ENCODE measurements around the gene PRSS35. TPM values are rescaled to one million over a fixed set of nuclear protein-coding genes. Genes with fewer than 3 reads are reported as not detected.
"Not testable (repeated sequence)": the region's sequence is repeated elsewhere in the genome, so short reads cannot be mapped to it uniquely, and the experiment has no call there.

Gene PRSS35
- not detected in 2 replicates for total RNA-seq

- DNase-seq: peak; percentile 55
- Mint-ChIP-seq H3K27ac (no peak within 1 kb of the TSS), H3K4me3 (peak within 1 kb of the TSS; percentile 12), H3K27me3 (peaks cover 32% of the 10 kb centered on the region), H3K9me3 (no peaks in the 10 kb centered on the region), H3K36me3 (ENCODE audit: low read depth) (no peaks in the 10 kb centered on the region), H3K4me1 (peaks cover 3% of the 10 kb centered on the region)
- intact Hi-C loops (cut with micrococcal nuclease): no loop called here
Measured at GRCh38 chr6:83511901-83512681, at the start of gene PRSS35. PRSS35 (plus strand) TSS chr6:83512534; CDS start chr6:83523442, 10,908 bp downstream.

GRCh38 chr6:83463886-83464285, 48.4 kb upstream of the PRSS35 start:
- intact Hi-C loops (cut with micrococcal nuclease): no loop called here

GRCh38 chr6:83464381-83465140, 47.8 kb upstream of the PRSS35 start:
- Mint-ChIP-seq H3K9me3 (no peaks in the 10 kb centered on the region), H3K36me3 (ENCODE audit: low read depth) (no peaks in the 10 kb centered on the region), H3K4me3 (no peak overlapping the region), H3K27ac (no peak overlapping the region), H3K27me3 (peaks cover 3% of the 10 kb centered on the region), H3K4me1 (no peaks in the 10 kb centered on the region)
- DNase-seq: no peak
- intact Hi-C loops (cut with micrococcal nuclease): no loop called here

More at GRCh38 chr6:83463886-83464285, 48.4 kb upstream of the PRSS35 start:
- Mint-ChIP-seq H3K27me3 (peaks cover 3% of the 10 kb centered on the region), H3K4me3 (no peak overlapping the region), H3K27ac (no peak overlapping the region), H3K9me3 (no peaks in the 10 kb centered on the region), H3K36me3 (ENCODE audit: low read depth) (no peaks in the 10 kb centered on the region), H3K4me1 (no peaks in the 10 kb centered on the region)
- no peak for DNase-seq

GRCh38 chr6:83466328-83466727, 46.0 kb upstream of the PRSS35 start:
- H3K4me1 Mint-ChIP-seq: no peaks in the 10 kb centered on the region
- H3K36me3 Mint-ChIP-seq (ENCODE audit: low read depth): no peaks in the 10 kb centered on the region
- H3K27ac Mint-ChIP-seq: no peak overlapping the region
- no peaks in the 10 kb centered on the region for H3K9me3 Mint-ChIP-seq
- H3K27me3 Mint-ChIP-seq: peaks cover 3% of the 10 kb centered on the region
- no peak for DNase-seq
- intact Hi-C loops (cut with micrococcal nuclease): no loop called here
- no peak overlapping the region for H3K4me3 Mint-ChIP-seq

- H3K4me3 Mint-ChIP-seq: no peak overlapping the region
- no peak for DNase-seq
- H3K36me3 Mint-ChIP-seq (ENCODE audit: low read depth): no peaks in the 10 kb centered on the region
- H3K4me1 Mint-ChIP-seq: no peaks in the 10 kb centered on the region
- H3K27ac Mint-ChIP-seq: no peak overlapping the region
- H3K9me3 Mint-ChIP-seq: no peaks in the 10 kb centered on the region
- peaks cover 3% of the 10 kb centered on the region for H3K27me3 Mint-ChIP-seq
- intact Hi-C loops (cut with micrococcal nuclease): no loop called here
Measured at GRCh38 chr6:83467620-83468036, 44.7 kb upstream of the PRSS35 start.

- intact Hi-C loops (cut with micrococcal nuclease): no loop called here
- Mint-ChIP-seq H3K27me3 (peaks cover 3% of the 10 kb centered on the region), H3K27ac (no peak overlapping the region), H3K9me3 (no peaks in the 10 kb centered on the region), H3K4me1 (no peaks in the 10 kb centered on the region), H3K36me3 (ENCODE audit: low read depth) (no peaks in the 10 kb centered on the region), H3K4me3 (no peak overlapping the region)
- DNase-seq: no peak
Measured at GRCh38 chr6:83470001-83470400, 42.3 kb upstream of the PRSS35 start.

GRCh38 chr6:83470587-83470986, 41.7 kb upstream of the PRSS35 start:
- no peak for DNase-seq
- Mint-ChIP-seq H3K27me3 (peaks cover 3% of the 10 kb centered on the region), H3K4me3 (no peak overlapping the region), H3K4me1 (no peaks in the 10 kb centered on the region), H3K36me3 (ENCODE audit: low read depth) (no peaks in the 10 kb centered on the region), H3K9me3 (no peaks in the 10 kb centered on the region), H3K27ac (no peak overlapping the region)
- intact Hi-C loops (cut with micrococcal nuclease): no loop called here

GRCh38 chr6:83472767-83473166, 39.6 kb upstream of the PRSS35 start:
- DNase-seq: no peak
- H3K27me3 Mint-ChIP-seq: peaks cover 2% of the 10 kb centered on the region
- H3K36me3 Mint-ChIP-seq (ENCODE audit: low read depth): no peaks in the 10 kb centered on the region
- no peak overlapping the region for H3K4me3 Mint-ChIP-seq
- no peaks in the 10 kb centered on the region for H3K4me1 Mint-ChIP-seq
- no peak overlapping the region for H3K27ac Mint-ChIP-seq
- intact Hi-C loops (cut with micrococcal nuclease): no loop called here
- no peaks in the 10 kb centered on the region for H3K9me3 Mint-ChIP-seq

GRCh38 chr6:83474309-83474708, 38.0 kb upstream of the PRSS35 start:
- Mint-ChIP-seq H3K4me3 (no peak overlapping the region), H3K27me3 (no peaks in the 10 kb centered on the region), H3K27ac (no peak overlapping the region), H3K9me3 (no peaks in the 10 kb centered on the region), H3K4me1 (no peaks in the 10 kb centered on the region), H3K36me3 (ENCODE audit: low read depth) (no peaks in the 10 kb centered on the region)
- no peak for DNase-seq
- intact Hi-C loops (cut with micrococcal nuclease): no loop called here

GRCh38 chr6:83476971-83477370, 35.4 kb upstream of the PRSS35 start:
- intact Hi-C loops (cut with micrococcal nuclease): no loop called here
- H3K36me3 Mint-ChIP-seq (ENCODE audit: low read depth): no peaks in the 10 kb centered on the region
- no peaks in the 10 kb centered on the region for H3K4me1 Mint-ChIP-seq
- H3K9me3 Mint-ChIP-seq: no peaks in the 10 kb centered on the region
- H3K27ac Mint-ChIP-seq: no peak overlapping the region
- no peaks in the 10 kb centered on the region for H3K27me3 Mint-ChIP-seq
- DNase-seq: no peak
- H3K4me3 Mint-ChIP-seq: no peak overlapping the region

- intact Hi-C loops (cut with micrococcal nuclease): no loop called here
- DNase-seq: no peak
- Mint-ChIP-seq H3K27ac (no peak overlapping the region), H3K36me3 (ENCODE audit: low read depth) (no peaks in the 10 kb centered on the region), H3K27me3 (no peaks in the 10 kb centered on the region), H3K4me3 (no peak overlapping the region), H3K4me1 (no peaks in the 10 kb centered on the region), H3K9me3 (no peaks in the 10 kb centered on the region)
Measured at GRCh38 chr6:83479389-83479788, 32.9 kb upstream of the PRSS35 start.

- no peak overlapping the region for H3K27ac Mint-ChIP-seq
- H3K4me3 Mint-ChIP-seq: no peak overlapping the region
- no peaks in the 10 kb centered on the region for H3K27me3 Mint-ChIP-seq
- no peaks in the 10 kb centered on the region for H3K36me3 Mint-ChIP-seq (ENCODE audit: low read depth)
- no peaks in the 10 kb centered on the region for H3K9me3 Mint-ChIP-seq
- no peak for DNase-seq
- intact Hi-C loops (cut with micrococcal nuclease): no loop called here
- no peaks in the 10 kb centered on the region for H3K4me1 Mint-ChIP-seq
Measured at GRCh38 chr6:83480470-83480869, 31.9 kb upstream of the PRSS35 start.

GRCh38 chr6:83481938-83482337, 30.4 kb upstream of the PRSS35 start:
- DNase-seq; H3K9me3 Mint-ChIP-seq; H3K4me3 Mint-ChIP-seq; H3K36me3 Mint-ChIP-seq (ENCODE audit: low read depth); H3K4me1 Mint-ChIP-seq; H3K27ac Mint-ChIP-seq; H3K27me3 Mint-ChIP-seq; intact Hi-C loops (cut with micrococcal nuclease): not testable (repeated sequence)

- H3K4me1 Mint-ChIP-seq: no peaks in the 10 kb centered on the region
- no peak for DNase-seq
- no peaks in the 10 kb centered on the region for H3K9me3 Mint-ChIP-seq
- H3K27me3 Mint-ChIP-seq: no peaks in the 10 kb centered on the region
- H3K4me3 Mint-ChIP-seq: no peak overlapping the region
- no peak overlapping the region for H3K27ac Mint-ChIP-seq
- H3K36me3 Mint-ChIP-seq (ENCODE audit: low read depth): no peaks in the 10 kb centered on the region
- intact Hi-C loops (cut with micrococcal nuclease): no loop called here
Measured at GRCh38 chr6:83488448-83488847, 23.9 kb upstream of the PRSS35 start.
